ENCODE measurements around the gene CASK. TPM values are rescaled to one million over a fixed set of nuclear protein-coding genes. Genes with fewer than 3 reads are reported as not detected.
"Not testable (repeated sequence)": the region's sequence is repeated elsewhere in the genome, so short reads cannot be mapped to it uniquely, and the experiment has no call there.

The CASK gene
- total and polyA plus RNA-seq, 8 donors: 4.7 to 42.5 (median 22.9) TPM

DNA sequence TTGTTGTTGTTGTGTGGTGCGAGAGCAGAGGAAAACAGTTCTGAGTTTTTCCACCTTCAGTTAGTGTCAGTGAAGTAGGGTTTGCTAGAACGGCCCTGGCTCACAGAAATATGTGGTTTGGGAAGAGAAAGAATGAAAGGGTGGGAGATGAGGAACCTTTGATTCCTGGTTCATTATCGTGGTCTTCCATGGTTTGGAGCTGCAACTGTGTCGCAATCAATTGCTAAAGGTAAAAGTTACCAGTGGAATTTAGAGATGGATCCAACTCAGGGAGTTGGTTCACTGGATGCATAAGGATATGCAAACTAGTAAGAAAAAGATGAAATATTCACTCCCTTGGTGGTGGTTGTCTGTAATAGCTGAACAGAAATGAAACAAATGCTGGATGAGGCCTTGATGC, 270.2 kb downstream of the CASK start:
- intact Hi-C loops (cut with DNase I): no loop called here
- FAIRE-seq (no peak), ATAC-seq (no peak), DNase-seq (no peak)
- Histone ChIP-seq H3K9me3 (no peaks in the 10 kb centered on the region), H3K4me1 (no peaks in the 10 kb centered on the region), H3K27ac (no peak overlapping the region), H3K36me3 (no peaks in the 10 kb centered on the region), H3K27me3 (no peaks in the 10 kb centered on the region), H3K4me3 (no peak overlapping the region)
- WGBS, 2 donors: 82 to 98% methylated on average over 4 of the region's 4 CpGs
- TF ChIP-seq, protein P1, sequence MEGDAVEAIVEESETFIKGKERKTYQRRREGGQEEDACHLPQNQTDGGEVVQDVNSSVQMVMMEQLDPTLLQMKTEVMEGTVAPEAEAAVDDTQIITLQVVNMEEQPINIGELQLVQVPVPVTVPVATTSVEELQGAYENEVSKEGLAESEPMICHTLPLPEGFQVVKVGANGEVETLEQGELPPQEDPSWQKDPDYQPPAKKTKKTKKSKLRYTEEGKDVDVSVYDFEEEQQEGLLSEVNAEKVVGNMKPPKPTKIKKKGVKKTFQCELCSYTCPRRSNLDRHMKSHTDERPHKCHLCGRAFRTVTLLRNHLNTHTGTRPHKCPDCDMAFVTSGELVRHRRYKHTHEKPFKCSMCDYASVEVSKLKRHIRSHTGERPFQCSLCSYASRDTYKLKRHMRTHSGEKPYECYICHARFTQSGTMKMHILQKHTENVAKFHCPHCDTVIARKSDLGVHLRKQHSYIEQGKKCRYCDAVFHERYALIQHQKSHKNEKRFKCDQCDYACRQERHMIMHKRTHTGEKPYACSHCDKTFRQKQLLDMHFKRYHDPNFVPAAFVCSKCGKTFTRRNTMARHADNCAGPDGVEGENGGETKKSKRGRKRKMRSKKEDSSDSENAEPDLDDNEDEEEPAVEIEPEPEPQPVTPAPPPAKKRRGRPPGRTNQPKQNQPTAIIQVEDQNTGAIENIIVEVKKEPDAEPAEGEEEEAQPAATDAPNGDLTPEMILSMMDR (IDR thresholded peaks at IDR 0.05): no peak

DNA sequence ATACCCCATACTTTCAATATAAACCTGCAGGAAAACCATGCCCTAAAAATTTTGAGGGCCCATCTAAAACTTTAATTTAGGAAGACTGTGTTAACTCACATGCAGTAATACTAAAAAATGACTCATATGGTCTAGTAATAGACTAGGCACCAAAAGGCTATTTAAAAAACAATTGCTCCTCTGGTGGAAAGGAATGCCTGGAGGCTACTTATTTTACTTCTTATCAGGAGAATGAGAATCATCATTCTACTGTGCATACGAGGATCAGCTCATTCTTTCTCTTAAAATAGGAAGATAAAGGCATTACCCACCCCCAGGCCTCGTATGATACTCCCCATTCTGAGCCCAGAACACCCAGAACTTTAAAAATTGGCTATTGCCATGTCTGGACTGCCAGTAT, 277.2 kb downstream of the CASK start:
- H3K27ac ChIP-seq; DNase-seq; H3K36me3 ChIP-seq; H3K9me3 ChIP-seq; intact Hi-C loops (cut with DNase I); H3K27me3 ChIP-seq; ATAC-seq; H3K4me1 ChIP-seq; FAIRE-seq; H3K4me3 ChIP-seq: not testable (repeated sequence)
- WGBS, 2 donors: 56 to 86% methylated on average over 2 of the region's 2 CpGs

DNA sequence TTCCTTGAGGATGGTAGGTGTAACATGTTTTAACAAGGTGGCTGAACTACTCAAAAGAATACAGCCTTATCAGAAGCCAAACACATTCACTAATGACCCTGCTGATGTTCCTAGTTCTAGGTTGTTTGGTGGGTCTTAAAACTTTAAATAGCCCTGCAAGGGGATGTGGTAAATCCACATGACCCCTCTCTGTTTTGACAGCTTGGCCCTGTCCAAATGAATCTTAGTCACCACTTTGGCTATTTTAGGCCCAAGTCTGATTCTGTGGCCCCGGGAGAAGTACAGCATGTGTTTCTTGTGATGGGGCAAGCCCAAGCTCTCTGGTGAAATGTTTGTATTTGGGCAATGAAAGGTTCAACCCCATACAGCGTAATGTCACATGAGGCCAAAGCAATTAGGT, 289.1 kb downstream of the CASK start:
- 38 to 63% methylated on average over 2 of the region's 2 CpGs for WGBS, 2 donors
- H3K4me3 ChIP-seq: no peak overlapping the region
- FAIRE-seq: no peak

DNA sequence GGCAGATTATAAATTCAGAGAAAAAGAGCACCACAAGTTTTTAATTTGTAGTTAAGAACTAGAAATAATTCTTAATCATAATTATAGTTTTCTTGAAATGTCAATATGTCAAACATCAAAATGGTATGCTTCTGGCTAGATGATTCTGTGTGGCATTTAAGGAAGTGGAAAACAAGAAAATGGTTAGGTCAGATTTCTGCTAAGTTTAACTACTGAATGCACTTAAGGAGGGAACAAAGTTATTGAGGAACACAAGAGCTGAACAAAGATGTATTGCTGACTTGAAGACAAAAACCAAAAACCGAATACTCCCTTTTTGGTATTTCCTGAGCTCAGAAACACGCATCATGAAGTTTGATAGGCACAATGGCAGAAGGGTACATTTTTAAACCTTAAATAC, 293.3 kb downstream of the CASK start:
- H3K27me3 ChIP-seq: no peaks in the 10 kb centered on the region
- H3K4me3 ChIP-seq: no peak overlapping the region
- ATAC-seq: no peak
- no peaks in the 10 kb centered on the region for H3K4me1 ChIP-seq
- no peak for FAIRE-seq
- no peak overlapping the region for H3K27ac ChIP-seq
- no peak for DNase-seq
- intact Hi-C loops (cut with DNase I): no loop called here
- H3K9me3 ChIP-seq: no peaks in the 10 kb centered on the region
- WGBS, 2 donors: 67 to 98% methylated on average over 2 of the region's 2 CpGs
- TF ChIP-seq, protein P1 (IDR thresholded peaks at IDR 0.05): no peak
- H3K36me3 ChIP-seq: peaks cover 0 to 4% (median 0%) of the 10 kb centered on the region in 3 donors

More for the DNA sequence above, 289.1 kb downstream of the CASK start:
- Histone ChIP-seq H3K4me1 (no peaks in the 10 kb centered on the region), H3K9me3 (no peaks in the 10 kb centered on the region), H3K27me3 (no peaks in the 10 kb centered on the region), H3K36me3 (no peaks in the 10 kb centered on the region), H3K27ac (no peak overlapping the region)
- DNase-seq (peak in 1 of 6 donors; percentile 16), ATAC-seq (peak in 1 of 4 donors; percentile 37)
- intact Hi-C loops (cut with DNase I): no loop called here
- TF ChIP-seq, protein P1 (IDR thresholded peaks at IDR 0.05): no peak

DNA sequence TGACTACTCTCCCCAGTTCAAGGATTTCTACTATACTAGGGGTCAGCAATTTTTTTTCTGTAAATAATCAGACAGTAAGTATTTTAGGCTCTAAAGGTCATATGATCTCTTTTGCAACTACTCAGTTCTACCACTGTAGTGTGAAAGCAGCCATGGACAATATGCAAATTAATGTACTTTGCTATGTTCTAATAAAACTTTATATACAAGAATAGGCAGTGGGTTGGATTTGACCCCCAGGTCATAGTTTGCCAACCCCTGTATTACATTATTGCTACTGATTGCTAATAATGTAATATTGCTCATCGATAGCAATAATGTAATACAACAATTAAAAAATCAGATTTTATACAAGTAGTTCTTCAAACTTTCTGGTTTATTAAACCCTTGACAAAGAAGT, 293.8 kb downstream of the CASK start:
- TF ChIP-seq, protein P1 (IDR thresholded peaks at IDR 0.05): no peak
- H3K4me3 ChIP-seq: no peak overlapping the region
- FAIRE-seq (no peak), ATAC-seq (no peak), DNase-seq (no peak)
- 82 to 98% methylated on average over 1 of the region's 1 CpG for WGBS, 2 donors
- H3K4me1 ChIP-seq: no peaks in the 10 kb centered on the region
- peaks cover 0 to 4% (median 0%) of the 10 kb centered on the region in 3 donors for H3K36me3 ChIP-seq
- H3K27me3 ChIP-seq: no peaks in the 10 kb centered on the region
- intact Hi-C loops (cut with DNase I): no loop called here
- H3K27ac ChIP-seq: no peak overlapping the region
- H3K9me3 ChIP-seq: no peaks in the 10 kb centered on the region
